Lung (tissue), 12 donors: Measurements from ENCODE around the gene CDKAL1. TPM values are rescaled to one million over a fixed set of nuclear protein-coding genes. Genes with fewer than 3 reads are reported as not detected.

Experiments used
- ATAC-seq: fragments of 200-7000 bp; cut with Tn5 transposase; one replicate; pipeline ENCODE4 v1.9.1; 2020; ENCODE audit warnings: moderate number of reproducible peaks; ENCODE audit not compliant: insufficient read depth, low FRiP score
- DNase-seq, 3 donors: peaks; one replicate each; pipeline ENCODE4 v3.0.0-alpha.2; 2013 to 2017
- H3K27ac ChIP-seq, 2 donors: one replicate each; pipeline ENCODE4 v1.5.1; 2013; ENCODE audit warnings: mild to moderate bottlenecking in 2 of 2, moderate library complexity in 2 of 2, control low read depth in 1 of 2, inconsistent platforms in 1 of 2, low read depth in 1 of 2, low read length in 1 of 2
- H3K27me3 ChIP-seq, 3 donors: one replicate each; pipeline ENCODE4 v1.5.1; 2013; ENCODE audit warnings: low read length in 2 of 3; ENCODE audit not compliant: control insufficient read depth in 3 of 3, insufficient read depth in 3 of 3
- H3K36me3 ChIP-seq, 4 donors: one replicate each; pipeline ENCODE4 v1.5.1; 2013; ENCODE audit warnings: low read length in 4 of 4, mild to moderate bottlenecking in 1 of 4, moderate library complexity in 1 of 4; ENCODE audit not compliant: control insufficient read depth in 4 of 4, insufficient read depth in 4 of 4
- H3K4me1 ChIP-seq, 5 donors: one replicate each; pipeline ENCODE4 v1.5.1; 2013; ENCODE audit warnings: low read length in 5 of 5, mild to moderate bottlenecking in 2 of 5, moderate library complexity in 1 of 5; ENCODE audit not compliant: control insufficient read depth in 5 of 5, insufficient read depth in 5 of 5
- H3K4me3 ChIP-seq: one replicate; pipeline ENCODE4 v1.5.1; 2013; ENCODE audit warnings: mild to moderate bottlenecking, control low read depth, moderate library complexity
- H3K9ac ChIP-seq, 2 donors: one replicate each; pipeline ENCODE4 v1.5.1; 2013; ENCODE audit warnings: low read length in 2 of 2, control low read depth in 1 of 2; ENCODE audit not compliant: insufficient read depth in 1 of 2
- H3K9me3 ChIP-seq, 4 donors: one replicate each; pipeline ENCODE4 v1.5.1; 2013; ENCODE audit warnings: low read length in 3 of 4, mild to moderate bottlenecking in 1 of 4, moderate library complexity in 1 of 4; ENCODE audit not compliant: control insufficient read depth in 4 of 4, insufficient read depth in 3 of 4
- WGBS, 2 donors: extraction: QIAGEN DNeasy Blood & Tissue Kit; methylation state at CpG; one replicate each; pipeline ENCODE4 v1.1.7; 2013; 5-methylcytosine and 5-hydroxymethylcytosine counted together
- polyA plus RNA-seq, 2 donors: library from polyadenylated mRNA; stranded (reverse); fragments of 200-250 nt; gene quantifications; one replicate each; pipeline ENCODE4 v1.2.1, GENCODE V29; 2013
- total RNA-seq, 2 donors: library from RNA; depleted of rRNA in 1 of 2; stranded (reverse); fragments of >200 nt in 1 of 2; gene quantifications; one replicate each; pipeline ENCODE4 v1.2.1, GENCODE V29; 2014 to 2021
- TF ChIP-seq, protein P1 (sequence below): IDR thresholded peaks from 2 replicates; pipeline ENCODE4 v1.5.1; 2012; ENCODE audit warnings: mild to moderate bottlenecking; ENCODE audit errors: control extremely low read depth, extremely low read depth
- donor health status: control.
- donor health status: control.
- donor health status: Bipolar disorder and iron deficiency.
- donor health status: healthy.
- donor health status: DM: yes; HTN: yes; CAD: no.

CDKAL1 gene
- total and polyA plus RNA-seq, 4 donors, result 4.0 to 39.0 (median 10.0) TPM

DNA sequence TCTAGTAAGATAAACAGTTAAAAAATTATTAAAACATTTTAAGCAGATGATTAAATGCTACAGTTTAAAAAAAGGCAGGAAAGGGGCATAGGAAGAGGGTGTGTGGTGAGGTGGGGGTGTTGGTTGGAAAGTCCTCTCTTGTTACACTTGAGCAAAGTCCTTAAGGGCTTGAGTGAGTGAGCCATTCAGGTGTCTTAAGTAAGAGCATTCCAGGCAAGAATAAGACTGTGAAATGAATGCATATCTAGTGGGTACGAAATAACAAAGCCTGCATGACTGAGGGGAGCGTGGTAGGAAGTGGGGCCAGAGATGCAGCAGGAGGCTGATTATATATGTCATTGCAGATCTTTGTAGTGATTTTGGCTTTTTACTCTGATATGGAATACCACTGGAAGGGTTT is 5.1 kb downstream of the CDKAL1 start:
- DNase-seq, result peak in 1 of 3 donors; percentile 23
- Histone ChIP-seq H3K9ac (no peak overlapping the region), H3K27ac (no peak overlapping the region), H3K27me3 (no peaks in the 10 kb centered on the region), H3K36me3 (peaks cover 1 to 14% (median 9%) of the 10 kb centered on the region in 4 donors), H3K4me3 (no peak overlapping the region), H3K9me3 (no peaks in the 10 kb centered on the region), H3K4me1 (peaks cover 2 to 12% (median 5%) of the 10 kb centered on the region in 5 donors)
- WGBS, 2 donors, result 69 to 88% methylated on average over 2 of the region's 2 CpGs
- ATAC-seq, result no peak
- TF ChIP-seq, protein P1, sequence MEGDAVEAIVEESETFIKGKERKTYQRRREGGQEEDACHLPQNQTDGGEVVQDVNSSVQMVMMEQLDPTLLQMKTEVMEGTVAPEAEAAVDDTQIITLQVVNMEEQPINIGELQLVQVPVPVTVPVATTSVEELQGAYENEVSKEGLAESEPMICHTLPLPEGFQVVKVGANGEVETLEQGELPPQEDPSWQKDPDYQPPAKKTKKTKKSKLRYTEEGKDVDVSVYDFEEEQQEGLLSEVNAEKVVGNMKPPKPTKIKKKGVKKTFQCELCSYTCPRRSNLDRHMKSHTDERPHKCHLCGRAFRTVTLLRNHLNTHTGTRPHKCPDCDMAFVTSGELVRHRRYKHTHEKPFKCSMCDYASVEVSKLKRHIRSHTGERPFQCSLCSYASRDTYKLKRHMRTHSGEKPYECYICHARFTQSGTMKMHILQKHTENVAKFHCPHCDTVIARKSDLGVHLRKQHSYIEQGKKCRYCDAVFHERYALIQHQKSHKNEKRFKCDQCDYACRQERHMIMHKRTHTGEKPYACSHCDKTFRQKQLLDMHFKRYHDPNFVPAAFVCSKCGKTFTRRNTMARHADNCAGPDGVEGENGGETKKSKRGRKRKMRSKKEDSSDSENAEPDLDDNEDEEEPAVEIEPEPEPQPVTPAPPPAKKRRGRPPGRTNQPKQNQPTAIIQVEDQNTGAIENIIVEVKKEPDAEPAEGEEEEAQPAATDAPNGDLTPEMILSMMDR, result no peak

DNA sequence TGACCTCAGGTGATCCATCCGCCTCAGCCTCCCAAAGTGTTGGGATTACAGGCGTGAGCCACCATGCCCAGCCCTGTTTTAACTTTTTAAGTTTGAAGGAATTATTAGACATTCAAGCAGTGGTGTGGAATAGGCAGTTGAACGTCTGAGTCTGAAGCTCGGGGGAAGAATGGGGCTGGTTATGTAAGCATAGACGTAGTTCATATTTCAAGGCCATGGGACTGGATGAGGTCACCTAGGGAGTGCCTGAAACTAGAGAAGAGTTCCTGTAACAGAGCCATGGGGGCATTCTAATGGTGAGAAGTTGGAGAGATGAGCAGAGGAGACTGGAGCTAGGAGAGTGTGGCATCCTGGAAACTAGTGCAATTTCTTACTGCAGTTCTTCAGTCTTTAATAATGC is 6.4 kb downstream of the CDKAL1 start:
- Histone ChIP-seq H3K4me3 (no peak overlapping the region), H3K9ac (no peak overlapping the region), H3K9me3 (no peaks in the 10 kb centered on the region), H3K27me3 (no peaks in the 10 kb centered on the region), H3K4me1 (peaks cover 0 to 4% (median 2%) of the 10 kb centered on the region in 5 donors), H3K27ac (no peak overlapping the region), H3K36me3 (peaks cover 1 to 14% (median 8%) of the 10 kb centered on the region in 4 donors)
- ATAC-seq (no peak), DNase-seq (no peak)
- 83% methylated on average over 5 of the region's 5 CpGs for WGBS, 2 donors
- TF ChIP-seq, protein P1, result no peak

DNA sequence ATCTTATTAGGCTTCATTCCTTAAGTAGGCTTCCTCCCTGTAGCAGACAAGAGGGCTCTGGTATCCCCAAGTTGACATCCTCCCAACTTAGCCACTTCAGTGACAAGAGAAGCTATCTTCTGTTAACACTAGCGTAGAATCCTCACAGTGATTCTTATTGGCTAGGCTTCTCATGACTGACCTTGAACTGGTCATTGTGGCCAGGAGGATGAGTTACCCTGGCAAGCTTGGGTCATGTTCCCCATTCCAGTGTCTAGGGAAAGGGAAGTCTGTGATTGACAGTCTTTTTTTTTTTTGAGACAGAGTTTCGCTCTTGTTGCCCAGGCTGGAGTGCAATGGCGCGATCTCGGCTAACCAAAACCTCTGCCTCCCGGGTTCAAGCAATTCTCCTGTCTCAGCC is 7.1 kb downstream of the CDKAL1 start:
- H3K9me3 ChIP-seq, result no peaks in the 10 kb centered on the region
- H3K4me1 ChIP-seq, result peaks cover 0 to 3% (median 0%) of the 10 kb centered on the region in 5 donors
- H3K27ac ChIP-seq, result no peak overlapping the region
- H3K27me3 ChIP-seq, result no peaks in the 10 kb centered on the region
- H3K9ac ChIP-seq, result no peak overlapping the region
- TF ChIP-seq, protein P1, result no peak
- WGBS, 2 donors, result 95 to 96% methylated on average over 6 of the region's 6 CpGs
- no peak for DNase-seq
- ATAC-seq, result no peak
- no peak overlapping the region for H3K4me3 ChIP-seq
- peaks cover 1 to 18% (median 9%) of the 10 kb centered on the region in 4 donors for H3K36me3 ChIP-seq
